HCT116 (cell line): Measurements from ENCODE around the gene CALN1. TPM values are rescaled to one million over a fixed set of nuclear protein-coding genes. Genes with fewer than 3 reads are reported as not detected.

Source experiments
- ATAC-seq: fragments of 200-7000 bp; cut with Tn5 transposase; 2 replicates; pipeline ENCODE4 v1.9.1; 2020; ENCODE audit warnings: mild to moderate bottlenecking, moderate library complexity
- BruUV-seq: library from RNA; stranded (reverse); fragments of 400-500 nt; replicated peaks from 2 replicates; lab custom pipeline; 2021; lab: Mats Ljungman, UMichigan
- CTCF ChIA-PET: fragments of 300-600 bp; sonication (Branson Sonifier 250); formaldehyde crosslinking; loops from one replicate; lab custom pipeline; 2021; ENCODE audit warnings: antibody characterized with exemption; lab: Charles Lee
- POLR2A ChIA-PET: fragments of 300-600, 350-600 bp; sonication (Branson Sonifier 250); formaldehyde crosslinking; loops from one replicate; lab custom pipeline; 2021; ENCODE audit warnings: antibody characterized with exemption; lab: Charles Lee
- RAD21 ChIA-PET, 2 experiments: fragments of 300-600 bp; sonication (Branson Sonifier 250); formaldehyde crosslinking; loops; one replicate each; lab custom pipeline; 2023; ENCODE audit warnings: low total read pairs in 2 of 2; ENCODE audit not compliant: uncharacterized antibody in 2 of 2, unreplicated experiment in 2 of 2, low non-redundant PET in 1 of 2; lab: Charles Lee
- DNase-seq: peaks from one replicate; pipeline ENCODE4 v3.0.0-alpha.2; 2010; ENCODE audit warnings: low read depth, low spot score
- H2AFZ ChIP-seq: fragments of 200-600 bp; shearing (Covaris generic), sonication (generic); 2 replicates; pipeline ENCODE4 v1.6.1; 2017; ENCODE audit warnings: low read depth, mixed run types, mixed read lengths, antibody characterized with exemption, low read length; ENCODE audit not compliant: poor library complexity, severe bottlenecking
- H3K27ac ChIP-seq: 2 replicates; pipeline ENCODE4 v1.5.1; 2012; ENCODE audit warnings: low read depth, low read length
- H3K27me3 ChIP-seq: fragments of 200-600 bp; sonication (generic); 2 replicates; pipeline ENCODE4 v1.6.1; 2016; ENCODE audit warnings: mixed run types, low read length, mixed read lengths; ENCODE audit not compliant: insufficient read depth
- H3K36me3 ChIP-seq, 2 experiments: fragments of 200-500 bp in 1 of 2; fragments of 200-600 bp in 1 of 2; sonication (Bioruptor generic) in 1 of 2; sonication (generic) in 1 of 2; 2 replicates each; pipeline versions ENCODE4 v1.5.1 to v1.6.1; 2014 to 2016; ENCODE audit warnings: low read length in 2 of 2, inconsistent platforms in 1 of 2, mixed read lengths in 1 of 2, mixed run types in 1 of 2; ENCODE audit not compliant: insufficient read depth in 2 of 2, control insufficient read depth in 1 of 2
- H3K4me1 ChIP-seq, 2 experiments: fragments of 200-600 bp in 1 of 2; sonication (generic) in 1 of 2; 2 replicates each; pipeline versions ENCODE4 v1.5.1 to v1.6.1; 2012 to 2017; ENCODE audit warnings: low read length in 2 of 2, inconsistent platforms in 1 of 2, mild to moderate bottlenecking in 1 of 2, mixed read lengths in 1 of 2, mixed run types in 1 of 2, moderate library complexity in 1 of 2; ENCODE audit not compliant: insufficient read depth in 2 of 2, control insufficient read depth in 1 of 2
- H3K4me2 ChIP-seq: fragments of 200-600 bp; sonication (generic); 2 replicates; pipeline ENCODE4 v1.6.1; 2017; ENCODE audit warnings: mixed run types, low read length, mixed read lengths
- H3K4me3 ChIP-seq, 2 experiments: fragments of 200-600 bp in 1 of 2; sonication (generic) in 1 of 2; replicated peaks in 1 of 2; 2 replicates each; pipeline ENCODE4 v1.5.1; 2011 to 2016; ENCODE audit warnings: low read length in 2 of 2, control low read depth in 1 of 2, low read depth in 1 of 2, mild to moderate bottlenecking in 1 of 2, mixed read lengths in 1 of 2, mixed run types in 1 of 2
- H3K79me2 ChIP-seq: fragments of 200-600 bp; sonication (generic); 2 replicates; pipeline ENCODE4 v1.6.1; 2017; ENCODE audit warnings: mild to moderate bottlenecking, mixed run types, low read length, moderate library complexity, mixed read lengths; ENCODE audit not compliant: insufficient read depth
- H3K9ac ChIP-seq: fragments of 200-600 bp; sonication (generic); 2 replicates; pipeline ENCODE4 v1.6.1; 2016; ENCODE audit warnings: low read length, mixed read lengths
- H3K9me2 ChIP-seq: fragments of 200-600 bp; sonication (generic), shearing (Covaris generic); 2 replicates; pipeline ENCODE4 v1.6.1; 2017; ENCODE audit warnings: mixed run types, mild to moderate bottlenecking, moderate library complexity; ENCODE audit not compliant: insufficient read depth
- H3K9me3 ChIP-seq, 2 experiments: fragments of 200-500 bp in 1 of 2; fragments of 200-600 bp in 1 of 2; sonication (Bioruptor generic) in 1 of 2; sonication (generic) in 1 of 2; 2 replicates each; pipeline ENCODE4 v1.6.1; 2014 to 2017; ENCODE audit warnings: low read length in 2 of 2, mixed read lengths in 2 of 2, inconsistent platforms in 1 of 2, low read depth in 1 of 2, mild to moderate bottlenecking in 1 of 2, mixed run types in 1 of 2, moderate library complexity in 1 of 2; ENCODE audit not compliant: control insufficient read depth in 1 of 2, insufficient read depth in 1 of 2
- H4K20me1 ChIP-seq: fragments of 200-600 bp; sonication (generic), shearing (Covaris generic); 2 replicates; pipeline ENCODE4 v1.6.1; 2017; ENCODE audit warnings: mixed run types, mild to moderate bottlenecking, moderate library complexity; ENCODE audit not compliant: insufficient read depth
- CEBPB ChIP-seq: IDR thresholded peaks from 2 replicates; pipeline ENCODE4 v1.6.1; 2012; ENCODE audit warnings: low read depth
- CTCF ChIP-seq, 3 experiments: fragments of 200-600 bp in 1 of 3; sonication (generic) in 1 of 3; IDR thresholded peaks in 2 of 3; conservative IDR thresholded peaks in 1 of 3; 2 replicates each; pipeline ENCODE4 v1.5.1; 2012 to 2017; ENCODE audit warnings: low read depth in 2 of 3, low read length in 2 of 3, antibody characterized with exemption in 1 of 3, borderline replicate concordance in 1 of 3, control low read depth in 1 of 3, mild to moderate bottlenecking in 1 of 3, mixed read lengths in 1 of 3, mixed run types in 1 of 3, moderate library complexity in 1 of 3; ENCODE audit not compliant: insufficient read depth in 1 of 3
- EGR1 ChIP-seq: IDR thresholded peaks from 2 replicates; pipeline ENCODE4 v1.6.1; 2012; ENCODE audit warnings: low read depth
- ELF1 ChIP-seq: IDR thresholded peaks from 2 replicates; pipeline ENCODE4 v1.6.1; 2012; ENCODE audit warnings: low read depth, borderline replicate concordance
- EZH2 ChIP-seq: fragments of 200-600 bp; sonication (generic); IDR thresholded peaks from 2 replicates; pipeline ENCODE4 v1.6.1; 2017; ENCODE audit warnings: antibody characterized with exemption, mixed run types
- EZH2phosphoT487 ChIP-seq: fragments of 200-600 bp; IDR thresholded peaks from 2 replicates; pipeline ENCODE4 v1.6.1; 2018; ENCODE audit warnings: antibody characterized with exemption, borderline replicate concordance
- MAX ChIP-seq: IDR thresholded peaks from 2 replicates; pipeline ENCODE4 v1.6.1; 2012
- POLR2A ChIP-seq: IDR thresholded peaks from 2 replicates; pipeline ENCODE4 v1.7.0; 2011; ENCODE audit warnings: borderline replicate concordance; ENCODE audit not compliant: insufficient read depth, insufficient read length; ENCODE audit errors: extremely low read depth
- POLR2AphosphoS5 ChIP-seq: IDR thresholded peaks from 2 replicates; pipeline ENCODE4 v1.6.1; 2011; ENCODE audit warnings: mild to moderate bottlenecking, low read depth, low read length, moderate library complexity
- RAD21 ChIP-seq: IDR thresholded peaks from 2 replicates; pipeline ENCODE4 v1.6.1; 2012; ENCODE audit warnings: low read depth, mild to moderate bottlenecking
- REST ChIP-seq: IDR thresholded peaks from 2 replicates; pipeline ENCODE4 v1.6.1; 2012; ENCODE audit warnings: low read depth
- SIN3A ChIP-seq: IDR thresholded peaks from 2 replicates; pipeline ENCODE4 v1.6.1; 2012; ENCODE audit warnings: low read depth
- SP1 ChIP-seq: IDR thresholded peaks from 2 replicates; pipeline ENCODE4 v1.6.1; 2012; ENCODE audit warnings: low read depth
- SRF ChIP-seq: IDR thresholded peaks from 2 replicates; pipeline ENCODE4 v1.6.1; 2012; ENCODE audit warnings: low read depth
- TCF7L2 ChIP-seq: IDR thresholded peaks from 2 replicates; pipeline ENCODE4 v1.7.0; 2011; ENCODE audit warnings: borderline replicate concordance, inconsistent platforms; ENCODE audit not compliant: insufficient read depth, insufficient read length; ENCODE audit errors: extremely low read depth
- YY1 ChIP-seq: IDR thresholded peaks from 2 replicates; pipeline ENCODE4 v1.6.1; 2011; ENCODE audit warnings: low read length, low read depth, moderate library complexity, mild to moderate bottlenecking; ENCODE audit not compliant: insufficient replicate concordance; ENCODE audit errors: extremely low read depth
- ZBTB33 ChIP-seq: IDR thresholded peaks from 2 replicates; pipeline ENCODE4 v1.6.1; 2011; ENCODE audit warnings: mild to moderate bottlenecking, low read length, moderate library complexity; ENCODE audit not compliant: insufficient replicate concordance; ENCODE audit errors: extremely low read depth
- ZFX ChIP-seq: fragments of 450-650 bp; IDR thresholded peaks from 2 replicates; pipeline ENCODE4 v1.6.1; 2017
- ZNF274 ChIP-seq: fragments of 200-500 bp; sonication (Bioruptor generic); IDR thresholded peaks from 2 replicates; pipeline ENCODE4 v1.6.1; 2014; ENCODE audit warnings: mild to moderate bottlenecking, low read depth, low read length, inconsistent platforms
- intact Hi-C: fragments of 100-400 bp; cut with micrococcal nuclease; formaldehyde crosslinking; loops from 2 replicates; pipeline ENCODE4 v1.10.0; 2022
- total RNA-seq: library from RNA; stranded (reverse); gene quantifications from one replicate; pipeline ENCODE4 v1.2.1, GENCODE V29; 2021; ENCODE audit not compliant: unreplicated experiment

The CALN1 gene
- total RNA-seq, 1 experiment from 2014 or later, result 0.17 TPM

GRCh38 chr7:72092769-72093168 lies 319.4 kb downstream of the CALN1 start:
- H3K9me2 ChIP-seq, result no peaks in the 10 kb centered on the region

More at GRCh38 chr7:72092769-72093168, 319.4 kb downstream of the CALN1 start:
- TF ChIP-seq CEBPB, result no peak
- no peak for TF ChIP-seq RAD21
- no peak for TF ChIP-seq SRF
- no peak for TF ChIP-seq ELF1
- no peak for TF ChIP-seq POLR2AphosphoS5
- TF ChIP-seq SP1, result no peak
- no peak for TF ChIP-seq CTCF (IDR thresholded peaks at IDR 0.05 in 2 of 3, conservative IDR thresholded peaks at IDR 0.05 in 1 of 3; ENCODE audit: borderline replicate concordance in 1 of 3, insufficient read depth in 1 of 3, low read depth in 2 of 3, low read length in 2 of 3)
- no peak for TF ChIP-seq REST
- TF ChIP-seq YY1, result no peak
- TF ChIP-seq ZBTB33, result no peak
- TF ChIP-seq EZH2, result no peak
- TF ChIP-seq POLR2A, result no peak
- no peak for TF ChIP-seq ZNF274
- no peak for TF ChIP-seq TCF7L2
- TF ChIP-seq EZH2phosphoT487, result no peak
- TF ChIP-seq ZFX, result no peak
- no peak for TF ChIP-seq EGR1
- TF ChIP-seq MAX, result no peak
- no peak for TF ChIP-seq SIN3A
- TF ChIP-seq, all 23 proteins: peak for 0
- ChIA-PET POLR2A (no interaction called here), RAD21 (no interaction called here), CTCF (no interaction called here)
- Histone ChIP-seq H3K9ac (no peak overlapping the region), H3K4me3 (no peak overlapping the region), H3K9me3 (0 out of 4 replicates have a peak, but pooled peaks cover 0 to 6% of the 10 kb centered on the region in 2 experiments), H3K4me2 (no peak overlapping the region), H3K27ac (no peak overlapping the region), H3K79me2 (no peaks in the 10 kb centered on the region), H3K36me3 (no peaks in the 10 kb centered on the region), H2AFZ (no peak overlapping the region), H3K27me3 (no peaks in the 10 kb centered on the region), H3K4me1 (no peaks in the 10 kb centered on the region), H4K20me1 (no peaks in the 10 kb centered on the region)
- intact Hi-C loops, result no loop called here
- ATAC-seq, result no peak
- no TSS peak for BruUV-seq
- DNase-seq, result no peak
